GM20000 (cell line): ENCODE results near the gene MYRIP.

ENCODE experiments used
- DNase-seq: peaks from one replicate; pipeline ENCODE4 v3.0.0; 2012; ENCODE audit warnings: low spot score
- CTCF ChIP-seq: IDR thresholded peaks from 2 replicates; pipeline ENCODE4 v1.5.1; 2012; ENCODE audit warnings: mild to moderate bottlenecking, control low read depth; ENCODE audit errors: extremely low read depth, missing control alignments

MYRIP gene

GRCh38 chr3:39907981-39908380, 98.6 kb downstream of the MYRIP start:
- no peak for TF ChIP-seq CTCF

GRCh38 chr3:39910135-39910534, 100.7 kb downstream of the MYRIP start:
- TF ChIP-seq CTCF = no peak
- no peak for DNase-seq

More at GRCh38 chr3:39907981-39908380, 98.6 kb downstream of the MYRIP start:
- DNase-seq = no peak

GRCh38 chr3:39910826-39911464, 101.5 kb downstream of the MYRIP start:
- DNase-seq = no peak
- no peak for TF ChIP-seq CTCF

- no peak for DNase-seq
Observed at GRCh38 chr3:39911465-39912309, 102.3 kb downstream of the MYRIP start.

GRCh38 chr3:39915027-39915426, 105.6 kb downstream of the MYRIP start:
- no peak for TF ChIP-seq CTCF
- no peak for DNase-seq

More at GRCh38 chr3:39911465-39912309, 102.3 kb downstream of the MYRIP start:
- TF ChIP-seq CTCF = no peak

GRCh38 chr3:39917065-39917773, 107.8 kb downstream of the MYRIP start:
- no peak for DNase-seq
- TF ChIP-seq CTCF = no peak

GRCh38 chr3:39919281-39919680, 109.9 kb downstream of the MYRIP start:
- no peak for TF ChIP-seq CTCF
- DNase-seq = no peak
